GM23338 (cell line): ENCODE measurements around the gene LEKR1.

Experiments
- CREB1 ChIP-seq: fragments of 250-450 bp; sonication (Bioruptor Pico); IDR thresholded peaks from 2 replicates; pipeline ENCODE4 v1.5.0; 2020; ENCODE audit warnings: low read depth, mild to moderate bottlenecking, moderate library complexity
- CTCF ChIP-seq, 2 experiments: fragments of 200-600 bp in 1 of 2; sonication (generic) in 1 of 2; conservative IDR thresholded peaks; 2 replicates each; pipeline versions ENCODE4 v1.5.1 to v1.6.1; 2016 to 2017; ENCODE audit warnings: antibody characterized with exemption in 2 of 2, low read depth in 2 of 2, mild to moderate bottlenecking in 2 of 2, moderate library complexity in 1 of 2
- ETS1 ChIP-seq: IDR thresholded peaks from 2 replicates; pipeline ENCODE4 v1.6.1; 2016; ENCODE audit warnings: antibody characterized with exemption
- EZH2 ChIP-seq: fragments of 200-600 bp; sonication (generic); IDR thresholded peaks from one replicate; pipeline ENCODE4 v1.8.0; 2017; ENCODE audit warnings: antibody characterized with exemption, mild to moderate bottlenecking, low read depth; ENCODE audit not compliant: unreplicated experiment
- EZH2phosphoT487 ChIP-seq: fragments of 200-600 bp; sonication (generic); IDR thresholded peaks from one replicate; pipeline ENCODE4 v1.8.1; 2018; ENCODE audit warnings: antibody characterized with exemption; ENCODE audit not compliant: unreplicated experiment
- JUNB ChIP-seq: IDR thresholded peaks from one replicate; pipeline ENCODE4 v1.6.1; 2016; ENCODE audit warnings: antibody characterized with exemption; ENCODE audit not compliant: unreplicated experiment
- NANOG ChIP-seq: IDR thresholded peaks from 2 replicates; pipeline ENCODE4 v1.6.1; 2016; ENCODE audit warnings: antibody characterized with exemption, borderline replicate concordance
- POLR2AphosphoS5 ChIP-seq: IDR thresholded peaks from 2 replicates; pipeline ENCODE4 v1.6.1; 2016; ENCODE audit warnings: antibody characterized with exemption, low read depth
- REST ChIP-seq: IDR thresholded peaks from one replicate; pipeline ENCODE4 v1.6.1; 2018; ENCODE audit warnings: antibody characterized with exemption; ENCODE audit not compliant: unreplicated experiment
- STAT1 ChIP-seq: IDR thresholded peaks from one replicate; pipeline ENCODE4 v1.6.1; 2016; ENCODE audit warnings: antibody characterized with exemption; ENCODE audit not compliant: unreplicated experiment
- ZNF114 ChIP-seq: fragments of 250-450 bp; sonication (Bioruptor Pico); IDR thresholded peaks from 2 replicates; pipeline ENCODE4 v1.5.0; 2020; ENCODE audit warnings: mild to moderate bottlenecking, moderate library complexity
- ZNF462 ChIP-seq: fragments of 250-450 bp; sonication (Bioruptor Pico); IDR thresholded peaks from 2 replicates; pipeline ENCODE4 v1.5.0; 2020; ENCODE audit warnings: mild to moderate bottlenecking, moderate library complexity

- TF ChIP-seq CTCF (conservative IDR thresholded peaks at IDR 0.05; ENCODE audit: low read depth in 2 of 2) (no peak), REST (no peak), POLR2AphosphoS5 (no peak), ZNF114 (no peak), EZH2 (no peak), EZH2phosphoT487 (no peak), JUNB (no peak), ETS1 (no peak), CREB1 (CRISPR knock-in tag) (no peak), ZNF462 (CRISPR knock-in tag) (no peak), STAT1 (no peak), NANOG (no peak)
Observed at GRCh38 chr3:157059181-157059580, 233.0 kb downstream of the LEKR1 start.
